GM23338 (cell line): ENCODE data around the gene LRRC27. TPM values are rescaled to one million over a fixed set of nuclear protein-coding genes. Genes with fewer than 3 reads are reported as not detected.

Source experiments
- ATAC-seq: fragments of 200-7000 bp; cut with Tn5 transposase; 3 replicates; pipeline ENCODE4 v1.9.1; 2020
- DNase-seq: peaks from one replicate; pipeline ENCODE4 v3.0.0-alpha.2; 2015; ENCODE audit warnings: low spot score
- H2AFZ ChIP-seq: fragments of 200-600 bp; sonication (generic); 2 replicates; pipeline ENCODE4 v1.8.0; 2016; ENCODE audit warnings: antibody characterized with exemption, mild to moderate bottlenecking, moderate library complexity
- H3F3A ChIP-seq: fragments of 200-600 bp; sonication (generic); replicated peaks from 2 replicates; pipeline ENCODE4 v1.8.0; 2017; ENCODE audit warnings: antibody characterized with exemption, mixed run types, low read depth
- H3K27ac ChIP-seq: fragments of 200-600 bp; sonication (generic); 2 replicates; pipeline ENCODE4 v1.6.1; 2016; ENCODE audit warnings: low read depth
- H3K27me3 ChIP-seq: fragments of 200-600 bp; sonication (generic); 2 replicates; pipeline ENCODE4 v1.8.0; 2016; ENCODE audit warnings: mild to moderate bottlenecking, mixed run types, moderate library complexity; ENCODE audit not compliant: insufficient read depth
- H3K36me3 ChIP-seq: fragments of 200-600 bp; sonication (generic); 2 replicates; pipeline ENCODE4 v1.8.0; 2016; ENCODE audit warnings: mild to moderate bottlenecking; ENCODE audit not compliant: insufficient read depth
- H3K4me1 ChIP-seq: fragments of 200-600 bp; sonication (generic); 2 replicates; pipeline ENCODE4 v1.8.0; 2016; ENCODE audit warnings: mild to moderate bottlenecking, moderate library complexity; ENCODE audit not compliant: insufficient read depth
- H3K4me2 ChIP-seq: fragments of 200-600 bp; sonication (generic); 2 replicates; pipeline ENCODE4 v1.7.1; 2017; ENCODE audit warnings: mixed run types
- H3K4me3 ChIP-seq: fragments of 200-600 bp; sonication (generic); 2 replicates; pipeline ENCODE4 v1.6.1; 2016; ENCODE audit warnings: mixed run types
- H3K79me2 ChIP-seq: fragments of 200-600 bp; sonication (generic); replicated peaks from 2 replicates; pipeline ENCODE4 v1.8.0; 2017; ENCODE audit warnings: mild to moderate bottlenecking; ENCODE audit not compliant: insufficient read depth
- H3K9me2 ChIP-seq: fragments of 200-600 bp; sonication (generic); 2 replicates; pipeline ENCODE4 v1.8.0; 2017; ENCODE audit not compliant: insufficient read depth
- H4K20me1 ChIP-seq: fragments of 200-600 bp; sonication (generic); replicated peaks from 2 replicates; pipeline ENCODE4 v1.8.0; 2017; ENCODE audit warnings: mild to moderate bottlenecking; ENCODE audit not compliant: insufficient read depth
- H3K27ac Mint-ChIP-seq: 2 replicates; pipeline ENCODE4 v1.8.0; 2020; ENCODE audit warnings: inconsistent platforms, mild to moderate bottlenecking, moderate library complexity, mixed read lengths
- H3K27me3 Mint-ChIP-seq: 3 replicates; pipeline ENCODE4 v1.8.0; 2022; ENCODE audit warnings: low read depth, mild to moderate bottlenecking, moderate library complexity, mixed read lengths, inconsistent platforms; ENCODE audit not compliant: insufficient read depth, poor library complexity
- H3K36me3 Mint-ChIP-seq: 3 replicates; pipeline ENCODE4 v1.8.0; 2021; ENCODE audit warnings: low read depth, mild to moderate bottlenecking, inconsistent platforms, moderate library complexity, mixed read lengths
- H3K4me1 Mint-ChIP-seq: 3 replicates; pipeline ENCODE4 v1.8.0; 2020; ENCODE audit warnings: mild to moderate bottlenecking, inconsistent platforms, mixed read lengths
- H3K4me3 Mint-ChIP-seq: 3 replicates; pipeline ENCODE4 v1.8.0; 2021; ENCODE audit warnings: moderate library complexity, mild to moderate bottlenecking, inconsistent platforms, mixed read lengths
- H3K9me3 Mint-ChIP-seq: 3 replicates; pipeline ENCODE4 v1.8.0; 2020; ENCODE audit warnings: moderate library complexity, mild to moderate bottlenecking, inconsistent platforms, mixed read lengths
- CREB1 ChIP-seq: fragments of 250-450 bp; sonication (Bioruptor Pico); IDR thresholded peaks from 2 replicates; pipeline ENCODE4 v1.5.0; 2020; ENCODE audit warnings: low read depth, mild to moderate bottlenecking, moderate library complexity
- CTCF ChIP-seq, 2 experiments: fragments of 200-600 bp in 1 of 2; sonication (generic) in 1 of 2; conservative IDR thresholded peaks; 2 replicates each; pipeline versions ENCODE4 v1.5.1 to v1.6.1; 2016 to 2017; ENCODE audit warnings: antibody characterized with exemption in 2 of 2, low read depth in 2 of 2, mild to moderate bottlenecking in 2 of 2, moderate library complexity in 1 of 2
- ETS1 ChIP-seq: IDR thresholded peaks from 2 replicates; pipeline ENCODE4 v1.6.1; 2016; ENCODE audit warnings: antibody characterized with exemption
- EZH2 ChIP-seq: fragments of 200-600 bp; sonication (generic); IDR thresholded peaks from one replicate; pipeline ENCODE4 v1.8.0; 2017; ENCODE audit warnings: antibody characterized with exemption, mild to moderate bottlenecking, low read depth; ENCODE audit not compliant: unreplicated experiment
- EZH2phosphoT487 ChIP-seq: fragments of 200-600 bp; sonication (generic); IDR thresholded peaks from one replicate; pipeline ENCODE4 v1.8.1; 2018; ENCODE audit warnings: antibody characterized with exemption; ENCODE audit not compliant: unreplicated experiment
- JUNB ChIP-seq: IDR thresholded peaks from one replicate; pipeline ENCODE4 v1.6.1; 2016; ENCODE audit warnings: antibody characterized with exemption; ENCODE audit not compliant: unreplicated experiment
- NANOG ChIP-seq: IDR thresholded peaks from 2 replicates; pipeline ENCODE4 v1.6.1; 2016; ENCODE audit warnings: antibody characterized with exemption, borderline replicate concordance
- POLR2AphosphoS5 ChIP-seq: IDR thresholded peaks from 2 replicates; pipeline ENCODE4 v1.6.1; 2016; ENCODE audit warnings: antibody characterized with exemption, low read depth
- REST ChIP-seq: IDR thresholded peaks from one replicate; pipeline ENCODE4 v1.6.1; 2018; ENCODE audit warnings: antibody characterized with exemption; ENCODE audit not compliant: unreplicated experiment
- STAT1 ChIP-seq: IDR thresholded peaks from one replicate; pipeline ENCODE4 v1.6.1; 2016; ENCODE audit warnings: antibody characterized with exemption; ENCODE audit not compliant: unreplicated experiment
- ZNF114 ChIP-seq: fragments of 250-450 bp; sonication (Bioruptor Pico); IDR thresholded peaks from 2 replicates; pipeline ENCODE4 v1.5.0; 2020; ENCODE audit warnings: mild to moderate bottlenecking, moderate library complexity
- ZNF331 ChIP-seq: fragments of 250-450 bp; sonication (Bioruptor Pico); IDR thresholded peaks from 2 replicates; pipeline ENCODE4 v1.5.0; 2020; ENCODE audit warnings: low read depth, mild to moderate bottlenecking, moderate library complexity
- ZNF462 ChIP-seq: fragments of 250-450 bp; sonication (Bioruptor Pico); IDR thresholded peaks from 2 replicates; pipeline ENCODE4 v1.5.0; 2020; ENCODE audit warnings: mild to moderate bottlenecking, moderate library complexity
- polyA plus RNA-seq: library from polyadenylated mRNA; unstranded; fragments of >200 nt; fragmentation: Nextera tagmentation; extraction: Ambion mirVana; gene quantifications from 2 replicates; pipeline ENCODE4 v1.2.1, GENCODE V29; 2016
- total RNA-seq: library from RNA; depleted of rRNA; stranded (reverse); fragments of >200 nt; shearing (Covaris generic); gene quantifications from 2 replicates; pipeline ENCODE4 v1.2.3, GENCODE V29; 2014

The LRRC27 gene
- total and polyA plus RNA-seq, 2 experiments from 2014 or later, result 2.9 to 3.5 TPM

- no peak for TF ChIP-seq NANOG
- no peak for TF ChIP-seq ZNF462 (CRISPR knock-in tag)
- TF ChIP-seq ZNF114 (CRISPR knock-in tag), result no peak
- no peak for TF ChIP-seq ETS1
- TF ChIP-seq ZNF331 (CRISPR knock-in tag), result no peak
- TF ChIP-seq CTCF (conservative IDR thresholded peaks at IDR 0.05; ENCODE audit: low read depth in 2 of 2), result no peak
- no peak for TF ChIP-seq CREB1 (CRISPR knock-in tag)
- TF ChIP-seq POLR2AphosphoS5, result no peak
- no peak for TF ChIP-seq REST
- no peak for TF ChIP-seq STAT1
- no peak for TF ChIP-seq EZH2
- no peak for TF ChIP-seq JUNB
- no peak for TF ChIP-seq EZH2phosphoT487
- Histone ChIP-seq H3K36me3 (no peaks in the 10 kb centered on the region), H4K20me1 (no peaks in the 10 kb centered on the region), H2AFZ (no peak overlapping the region), H3K79me2 (no peaks in the 10 kb centered on the region), H3K4me2 (no peak overlapping the region), H3K4me1 (peaks cover 15% of the 10 kb centered on the region; the same call in 1 of the 2 replicates), H3F3A (0 out of 2 replicates have a peak, but pooled peaks cover 6% of the 10 kb centered on the region), H3K4me3 (no peak overlapping the region), H3K9me2 (no peaks in the 10 kb centered on the region), H3K27ac (no peak overlapping the region), H3K27me3 (no peaks in the 10 kb centered on the region)
- H3K4me1 Mint-ChIP-seq, result peaks cover 31% of the 10 kb centered on the region
- DNase-seq (no peak), ATAC-seq (no peak; the same call in 2 of the 3 replicates)
- H3K27me3 Mint-ChIP-seq, result peaks cover 10% of the 10 kb centered on the region
- no peak overlapping the region; the same call in 2 of the 3 replicates for H3K4me3 Mint-ChIP-seq
- H3K36me3 Mint-ChIP-seq, result peaks cover 11% of the 10 kb centered on the region
- no peak overlapping the region for H3K27ac Mint-ChIP-seq
- H3K9me3 Mint-ChIP-seq, result peaks cover 2% of the 10 kb centered on the region; the same call in 1 of the 3 replicates
Measured at GRCh38 chr10:132403511-132404168, 71.6 kb downstream of the LRRC27 start.
